ENCODE data around the gene PCDHGA1.

PCDHGA1 gene

DNA sequence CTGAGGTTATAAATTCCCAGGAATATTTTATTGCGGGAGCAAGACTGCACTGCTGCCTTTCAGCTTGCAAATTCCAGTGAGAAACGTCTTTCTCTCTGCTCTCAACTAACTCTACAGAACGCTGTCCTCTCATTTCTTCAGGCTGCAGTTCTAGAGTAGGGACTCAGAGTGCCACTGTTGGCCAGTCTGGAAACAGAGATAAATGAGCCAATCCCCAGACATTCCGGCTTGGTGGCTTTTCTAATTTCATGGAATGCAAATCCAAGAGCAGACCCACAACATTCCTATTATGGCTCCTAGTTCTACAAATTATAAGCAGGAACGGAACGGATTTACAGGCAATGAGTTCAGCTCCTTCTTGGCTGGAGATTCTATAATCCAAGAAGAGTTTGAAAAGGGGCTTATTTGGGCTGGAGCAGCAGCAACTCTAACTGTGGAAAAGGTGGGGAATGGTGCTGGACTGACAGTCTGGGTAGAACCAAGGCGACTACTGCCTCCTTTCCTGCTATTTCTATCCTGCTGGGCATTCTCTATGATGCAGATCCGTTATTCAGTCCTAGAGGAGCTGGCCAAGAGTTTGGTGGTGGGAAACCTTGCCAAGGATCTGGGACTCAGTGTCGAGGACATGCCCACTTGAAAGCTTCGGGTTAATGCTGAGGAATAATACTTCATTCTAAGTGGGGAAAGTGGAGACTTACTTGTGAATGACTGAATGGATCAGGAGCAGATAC lies 109.3 kb downstream of the PCDHGA1 start:
- no peak for DNase-seq (ENCODE audit: low read depth in 2 of 2)

DNA sequence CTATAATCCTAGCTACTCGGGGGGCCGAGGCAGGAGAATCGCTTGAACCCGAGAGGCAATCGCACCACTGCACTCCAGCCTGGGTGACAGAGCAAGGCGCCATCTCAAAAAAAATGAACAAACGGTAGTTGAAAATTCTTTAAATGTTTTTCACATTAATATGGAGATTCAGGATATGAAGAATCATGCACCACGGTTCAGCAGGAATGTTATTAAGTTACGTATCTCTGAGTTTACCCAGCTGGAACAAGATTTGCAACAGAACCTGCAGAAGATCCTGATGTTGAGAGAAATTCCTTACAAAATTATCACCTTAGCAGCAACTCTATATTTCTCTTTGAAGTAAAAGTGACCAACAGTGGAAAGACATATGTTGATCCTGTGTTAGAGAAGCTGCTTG lies 110.0 kb downstream of the PCDHGA1 start:
- no peak for DNase-seq (ENCODE audit: low read depth in 2 of 2)

DNA sequence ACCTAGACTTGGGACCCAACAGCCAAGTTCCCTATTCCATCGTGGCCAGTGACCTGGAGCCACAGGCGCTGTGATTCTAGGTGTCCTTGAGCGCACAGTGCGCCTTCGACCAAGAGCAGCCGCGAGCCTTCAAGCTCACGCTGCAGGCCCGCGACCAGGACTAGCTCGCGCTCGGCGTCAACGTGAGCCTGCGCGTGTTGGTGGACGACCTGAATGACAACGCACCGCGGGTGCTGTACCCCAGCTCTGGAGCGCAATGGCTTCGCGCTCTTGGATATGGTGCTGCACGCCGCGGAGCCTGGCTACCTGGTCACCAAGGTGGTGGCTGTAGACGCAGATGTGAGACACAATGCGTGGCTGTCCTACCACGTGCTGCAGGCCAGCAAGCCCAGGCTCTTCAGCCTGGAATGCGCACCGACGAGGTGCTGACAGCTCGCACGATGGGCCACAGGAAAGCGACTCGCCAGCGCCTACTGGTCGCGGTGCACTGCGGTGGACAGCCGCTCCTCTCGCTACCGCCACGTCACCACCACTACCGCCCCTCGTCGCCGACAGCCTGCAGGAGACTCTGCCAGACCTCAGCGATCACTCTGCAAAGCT lies 111.4 kb downstream of the PCDHGA1 start:
- no peak for DNase-seq (ENCODE audit: low read depth in 2 of 2)

DNA sequence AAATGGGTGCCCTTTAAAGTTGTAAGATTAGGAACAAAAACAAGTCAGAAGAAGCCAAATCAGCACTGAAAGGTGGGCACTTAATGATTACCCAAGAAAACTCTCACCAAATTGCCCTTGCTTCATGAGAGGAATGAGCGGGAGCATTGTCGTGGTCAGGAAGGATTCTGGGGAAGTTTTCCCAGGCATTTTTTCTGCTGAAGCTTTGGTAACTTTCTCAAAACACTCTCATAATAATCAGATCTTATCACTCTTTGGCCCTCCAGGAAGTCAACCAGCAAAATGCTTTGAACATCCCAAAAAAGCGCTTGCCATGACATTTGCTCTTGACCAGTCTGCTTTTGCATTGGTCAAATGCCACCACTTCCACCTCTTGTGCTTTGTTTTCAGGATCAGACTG lies 135.0 kb downstream of the PCDHGA1 start:
- DNase-seq (ENCODE audit: low read depth in 2 of 2): no peak

DNA sequence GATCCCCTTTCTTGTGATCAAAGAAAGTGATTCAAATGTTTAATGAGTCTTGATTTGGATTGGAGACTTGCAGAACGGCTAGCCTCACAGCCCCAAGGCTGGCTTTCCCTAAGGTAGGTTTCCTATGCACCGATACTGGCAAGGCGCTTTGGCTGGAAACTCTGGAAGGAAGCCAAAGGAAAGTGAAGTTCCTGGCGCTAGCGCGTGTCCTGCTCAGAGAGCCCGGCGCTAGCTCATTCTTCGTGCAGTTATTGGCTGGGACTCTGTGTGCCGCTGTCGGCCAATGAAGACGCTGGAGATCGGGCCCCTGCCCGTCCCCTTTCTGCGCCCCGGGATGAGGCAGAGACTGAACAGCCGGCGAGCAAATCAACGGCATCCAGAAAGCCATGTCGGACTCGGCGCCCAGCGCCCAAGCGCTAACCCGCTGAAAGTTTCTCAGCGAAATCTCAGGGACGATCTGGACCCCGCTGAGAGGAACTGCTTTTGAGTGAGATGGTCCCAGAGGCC lies 145.4 kb downstream of the PCDHGA1 start, which contains the start of gene PCDHGC3:
Gene PCDHGC3 (plus strand): TSS at position 342 of the 507 bp plus-strand sequence. CDS start 151 bp downstream, at position 493.
- no peak for DNase-seq (ENCODE audit: low read depth in 2 of 2)

DNA sequence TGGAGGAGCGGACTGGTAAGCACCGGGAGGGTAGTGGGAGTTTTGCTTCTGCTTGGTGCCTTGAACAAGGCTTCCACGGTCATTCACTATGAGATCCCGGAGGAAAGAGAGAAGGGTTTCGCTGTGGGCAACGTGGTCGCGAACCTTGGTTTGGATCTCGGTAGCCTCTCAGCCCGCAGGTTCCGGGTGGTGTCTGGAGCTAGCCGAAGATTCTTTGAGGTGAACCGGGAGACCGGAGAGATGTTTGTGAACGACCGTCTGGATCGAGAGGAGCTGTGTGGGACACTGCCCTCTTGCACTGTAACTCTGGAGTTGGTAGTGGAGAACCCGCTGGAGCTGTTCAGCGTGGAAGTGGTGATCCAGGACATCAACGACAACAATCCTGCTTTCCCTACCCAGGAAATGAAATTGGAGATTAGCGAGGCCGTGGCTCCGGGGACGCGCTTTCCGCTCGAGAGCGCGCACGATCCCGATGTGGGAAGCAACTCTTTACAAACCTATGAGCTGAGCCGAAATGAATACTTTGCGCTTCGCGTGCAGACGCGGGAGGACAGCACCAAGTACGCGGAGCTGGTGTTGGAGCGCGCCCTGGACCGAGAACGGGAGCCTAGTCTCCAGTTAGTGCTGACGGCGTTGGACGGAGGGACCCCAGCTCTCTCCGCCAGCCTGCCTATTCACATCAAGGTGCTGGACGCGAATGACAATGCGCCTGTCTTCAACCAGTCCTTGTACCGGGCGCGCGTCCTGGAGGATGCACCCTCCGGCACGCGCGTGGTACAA lies 146.0 kb downstream of the PCDHGA1 start:
- no peak for DNase-seq (ENCODE audit: low read depth in 2 of 2)

DNA sequence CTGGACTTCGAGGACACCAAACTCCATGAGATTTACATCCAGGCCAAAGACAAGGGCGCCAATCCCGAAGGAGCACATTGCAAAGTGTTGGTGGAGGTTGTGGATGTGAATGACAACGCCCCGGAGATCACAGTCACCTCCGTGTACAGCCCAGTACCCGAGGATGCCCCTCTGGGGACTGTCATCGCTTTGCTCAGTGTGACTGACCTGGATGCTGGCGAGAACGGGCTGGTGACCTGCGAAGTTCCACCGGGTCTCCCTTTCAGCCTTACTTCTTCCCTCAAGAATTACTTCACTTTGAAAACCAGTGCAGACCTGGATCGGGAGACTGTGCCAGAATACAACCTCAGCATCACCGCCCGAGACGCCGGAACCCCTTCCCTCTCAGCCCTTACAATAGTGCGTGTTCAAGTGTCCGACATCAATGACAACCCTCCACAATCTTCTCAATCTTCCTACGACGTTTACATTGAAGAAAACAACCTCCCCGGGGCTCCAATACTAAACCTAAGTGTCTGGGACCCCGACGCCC lies 146.8 kb downstream of the PCDHGA1 start:
- no peak for DNase-seq (ENCODE audit: low read depth in 2 of 2)

DNA sequence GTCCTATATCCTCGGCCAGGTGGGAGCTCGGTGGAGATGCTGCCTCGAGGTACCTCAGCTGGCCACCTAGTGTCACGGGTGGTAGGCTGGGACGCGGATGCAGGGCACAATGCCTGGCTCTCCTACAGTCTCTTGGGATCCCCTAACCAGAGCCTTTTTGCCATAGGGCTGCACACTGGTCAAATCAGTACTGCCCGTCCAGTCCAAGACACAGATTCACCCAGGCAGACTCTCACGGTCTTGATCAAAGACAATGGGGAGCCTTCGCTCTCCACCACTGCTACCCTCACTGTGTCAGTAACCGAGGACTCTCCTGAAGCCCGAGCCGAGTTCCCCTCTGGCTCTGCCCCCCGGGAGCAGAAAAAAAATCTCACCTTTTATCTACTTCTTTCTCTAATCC lies 147.5 kb downstream of the PCDHGA1 start:
- DNase-seq (ENCODE audit: low read depth in 2 of 2): no peak

DNA sequence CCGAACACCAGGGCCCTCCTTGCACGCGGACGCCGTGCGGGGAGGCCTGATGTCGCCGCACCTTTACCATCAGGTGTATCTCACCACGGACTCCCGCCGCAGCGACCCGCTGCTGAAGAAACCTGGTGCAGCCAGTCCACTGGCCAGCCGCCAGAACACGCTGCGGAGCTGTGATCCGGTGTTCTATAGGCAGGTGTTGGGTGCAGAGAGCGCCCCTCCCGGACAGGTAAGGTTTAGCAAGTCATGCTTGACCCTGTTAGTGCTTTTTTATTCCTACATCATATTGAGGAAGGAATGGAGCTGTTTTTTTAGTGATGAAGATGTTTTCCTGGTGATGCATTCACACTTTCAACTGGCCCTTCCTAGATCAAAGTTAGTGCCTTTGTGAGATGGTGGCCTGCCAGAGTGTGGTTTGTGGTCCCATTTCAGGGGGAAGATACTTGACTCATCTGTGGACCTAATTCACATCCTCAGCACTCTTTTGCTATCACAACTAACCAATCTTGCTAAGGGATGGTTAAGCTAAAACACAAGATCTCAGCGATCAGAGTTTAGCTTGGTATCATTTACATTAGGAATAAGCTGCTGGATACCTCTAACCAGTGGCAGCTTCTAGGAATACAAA lies 148.1 kb downstream of the PCDHGA1 start:
- no peak for DNase-seq (ENCODE audit: low read depth in 2 of 2)

DNA sequence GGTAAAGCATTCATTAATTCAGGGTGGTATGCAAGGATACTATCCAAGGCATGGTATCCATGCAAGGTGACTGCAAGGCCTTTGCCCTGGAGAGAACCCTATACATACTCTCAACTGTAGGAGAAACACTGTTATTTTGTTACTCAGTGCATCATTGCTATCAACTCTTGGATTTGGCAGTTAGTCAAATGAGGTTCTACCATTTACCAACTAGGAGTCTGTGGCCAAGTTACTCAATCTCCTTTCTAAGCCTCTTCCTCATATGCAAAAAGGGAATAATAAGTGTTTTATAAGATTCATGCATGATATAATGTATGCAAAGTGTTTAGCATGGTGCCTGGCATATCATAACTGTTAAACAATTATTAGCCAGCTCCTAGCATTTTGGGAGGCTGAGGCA lies 149.5 kb downstream of the PCDHGA1 start:
- no peak for DNase-seq (ENCODE audit: low read depth in 2 of 2)

DNA sequence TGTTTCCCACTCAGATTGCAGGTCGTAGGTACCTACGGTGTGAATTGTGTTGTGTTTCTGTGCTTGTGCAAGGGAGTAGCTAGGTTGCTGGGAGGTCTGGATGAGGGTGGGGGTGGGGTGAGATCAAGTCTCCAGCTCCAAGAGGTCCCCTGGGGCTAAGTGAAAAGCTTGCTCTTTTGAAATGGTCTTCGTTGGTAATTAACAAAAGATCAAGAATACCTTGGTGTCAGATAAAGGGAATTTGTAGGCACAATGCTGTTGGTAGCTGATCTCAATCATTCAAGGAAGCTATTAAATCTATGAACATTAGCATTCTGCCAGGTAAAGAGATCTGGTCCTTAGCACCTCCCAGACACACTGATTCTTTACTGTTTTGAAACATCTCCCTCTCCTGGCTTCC lies 153.6 kb downstream of the PCDHGA1 start:
- DNase-seq (ENCODE audit: low read depth in 2 of 2): no peak

DNA sequence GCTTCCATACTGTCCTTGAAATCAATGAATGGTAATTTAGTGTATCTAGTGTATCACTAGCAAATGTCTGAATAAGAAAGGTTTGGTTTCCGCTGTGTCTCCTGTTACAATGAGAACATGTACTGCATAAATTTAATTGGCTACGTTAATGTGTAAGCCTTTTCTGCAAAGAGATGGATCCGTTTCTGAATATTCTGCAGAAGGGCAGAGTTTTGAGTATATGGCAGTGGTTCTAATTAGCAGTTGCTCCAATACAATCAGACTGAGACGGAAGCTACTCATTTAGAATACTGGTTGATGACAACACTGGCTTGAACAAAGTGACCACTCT lies 154.0 kb downstream of the PCDHGA1 start:
- DNase-seq (ENCODE audit: low read depth in 2 of 2): no peak

DNA sequence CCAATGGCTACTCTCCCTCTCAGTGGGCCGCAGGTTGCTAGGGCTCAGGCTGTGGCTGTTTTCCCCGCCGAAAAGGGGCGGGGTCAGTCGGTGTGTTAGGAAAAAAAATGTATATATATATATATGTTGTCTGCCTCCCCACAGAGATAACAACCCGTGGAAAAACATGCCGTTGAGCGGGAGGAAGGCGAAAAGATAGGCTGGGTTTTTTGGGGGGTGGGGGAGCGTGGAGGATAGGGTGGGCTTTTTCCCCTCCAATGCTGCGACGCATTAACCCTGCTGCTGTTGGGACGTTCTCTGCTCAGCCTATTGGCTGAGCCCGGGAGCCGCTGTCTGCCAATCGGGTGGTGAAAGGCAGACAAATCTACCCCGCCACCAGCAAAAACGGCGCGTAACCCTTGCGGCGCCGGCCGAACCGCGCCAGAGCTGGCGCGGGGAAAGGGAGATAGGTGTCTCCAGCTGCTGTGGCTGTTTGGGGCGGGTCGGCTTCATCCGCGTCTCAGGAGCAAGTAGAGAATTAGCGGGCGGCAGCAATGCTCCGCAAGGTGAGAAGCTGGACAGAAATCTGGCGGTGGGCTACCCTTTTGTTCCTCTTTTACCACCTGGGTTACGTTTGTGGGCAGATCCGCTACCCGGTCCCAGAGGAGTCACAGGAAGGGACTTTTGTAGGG lies 154.5 kb downstream of the PCDHGA1 start, which contains the start of gene PCDHGC4:
Gene PCDHGC4 (plus strand): TSS at position 390 of the 671 bp plus-strand sequence. CDS start 144 bp downstream, at position 534.
- DNase-seq (ENCODE audit: low read depth in 2 of 2): no peak

DNA sequence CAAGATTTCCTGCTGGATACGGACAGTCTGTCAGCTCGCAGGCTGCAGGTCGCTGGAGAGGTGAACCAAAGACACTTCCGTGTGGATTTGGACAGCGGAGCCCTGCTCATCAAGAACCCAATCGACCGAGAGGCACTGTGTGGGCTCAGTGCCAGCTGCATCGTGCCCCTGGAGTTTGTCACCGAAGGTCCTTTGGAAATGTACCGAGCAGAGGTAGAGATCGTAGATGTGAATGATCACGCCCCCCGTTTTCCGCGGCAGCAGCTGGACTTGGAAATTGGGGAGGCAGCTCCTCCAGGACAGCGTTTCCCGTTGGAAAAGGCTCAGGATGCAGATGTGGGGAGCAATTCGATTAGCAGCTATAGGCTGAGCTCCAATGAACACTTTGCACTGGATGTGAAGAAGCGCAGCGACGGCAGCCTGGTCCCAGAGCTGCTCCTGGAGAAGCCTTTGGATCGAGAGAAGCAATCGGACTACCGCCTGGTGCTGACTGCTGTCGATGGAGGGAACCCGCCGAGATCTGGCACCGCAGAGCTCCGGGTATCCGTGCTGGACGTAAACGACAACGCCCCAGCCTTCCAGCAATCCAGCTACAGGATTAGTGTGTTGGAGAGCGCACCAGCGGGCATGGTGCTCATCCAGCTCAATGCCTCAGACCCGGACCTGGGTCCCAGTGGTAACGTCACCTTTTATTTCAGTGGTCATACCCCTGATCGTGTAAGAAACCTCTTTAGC lies 155.2 kb downstream of the PCDHGA1 start:
- DNase-seq (ENCODE audit: low read depth in 2 of 2): no peak

DNA sequence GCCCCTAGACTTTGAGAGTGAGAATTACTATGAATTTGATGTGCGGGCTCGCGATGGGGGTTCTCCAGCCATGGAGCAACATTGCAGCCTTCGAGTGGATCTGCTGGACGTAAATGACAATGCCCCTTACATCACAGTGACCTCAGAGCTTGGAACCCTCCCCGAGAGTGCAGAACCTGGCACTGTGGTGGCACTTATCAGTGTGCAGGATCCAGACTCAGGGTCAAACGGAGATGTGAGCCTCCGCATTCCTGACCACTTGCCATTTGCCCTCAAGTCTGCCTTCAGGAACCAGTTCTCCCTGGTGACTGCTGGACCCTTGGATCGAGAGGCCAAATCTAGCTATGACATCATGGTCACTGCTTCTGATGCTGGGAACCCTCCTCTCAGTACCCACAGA lies 155.8 kb downstream of the PCDHGA1 start:
- no peak for DNase-seq (ENCODE audit: low read depth in 2 of 2)

DNA sequence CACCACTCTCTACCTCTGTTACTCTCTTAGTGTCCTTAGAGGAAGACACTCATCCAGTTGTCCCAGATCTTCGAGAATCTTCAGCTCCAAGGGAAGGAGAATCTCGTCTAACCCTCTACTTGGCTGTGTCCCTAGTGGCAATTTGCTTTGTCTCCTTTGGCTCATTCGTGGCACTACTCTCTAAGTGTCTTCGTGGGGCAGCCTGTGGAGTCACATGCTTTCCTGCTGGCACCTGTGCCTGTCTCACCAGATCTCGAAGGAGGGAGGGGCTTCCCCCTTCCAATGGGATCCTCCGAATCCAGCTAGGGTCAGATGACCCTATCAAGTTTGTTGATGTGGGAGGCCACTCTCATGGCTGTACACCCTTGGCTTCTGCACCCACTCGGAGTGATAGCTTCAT lies 156.8 kb downstream of the PCDHGA1 start:
- no peak for DNase-seq (ENCODE audit: low read depth in 2 of 2)

DNA sequence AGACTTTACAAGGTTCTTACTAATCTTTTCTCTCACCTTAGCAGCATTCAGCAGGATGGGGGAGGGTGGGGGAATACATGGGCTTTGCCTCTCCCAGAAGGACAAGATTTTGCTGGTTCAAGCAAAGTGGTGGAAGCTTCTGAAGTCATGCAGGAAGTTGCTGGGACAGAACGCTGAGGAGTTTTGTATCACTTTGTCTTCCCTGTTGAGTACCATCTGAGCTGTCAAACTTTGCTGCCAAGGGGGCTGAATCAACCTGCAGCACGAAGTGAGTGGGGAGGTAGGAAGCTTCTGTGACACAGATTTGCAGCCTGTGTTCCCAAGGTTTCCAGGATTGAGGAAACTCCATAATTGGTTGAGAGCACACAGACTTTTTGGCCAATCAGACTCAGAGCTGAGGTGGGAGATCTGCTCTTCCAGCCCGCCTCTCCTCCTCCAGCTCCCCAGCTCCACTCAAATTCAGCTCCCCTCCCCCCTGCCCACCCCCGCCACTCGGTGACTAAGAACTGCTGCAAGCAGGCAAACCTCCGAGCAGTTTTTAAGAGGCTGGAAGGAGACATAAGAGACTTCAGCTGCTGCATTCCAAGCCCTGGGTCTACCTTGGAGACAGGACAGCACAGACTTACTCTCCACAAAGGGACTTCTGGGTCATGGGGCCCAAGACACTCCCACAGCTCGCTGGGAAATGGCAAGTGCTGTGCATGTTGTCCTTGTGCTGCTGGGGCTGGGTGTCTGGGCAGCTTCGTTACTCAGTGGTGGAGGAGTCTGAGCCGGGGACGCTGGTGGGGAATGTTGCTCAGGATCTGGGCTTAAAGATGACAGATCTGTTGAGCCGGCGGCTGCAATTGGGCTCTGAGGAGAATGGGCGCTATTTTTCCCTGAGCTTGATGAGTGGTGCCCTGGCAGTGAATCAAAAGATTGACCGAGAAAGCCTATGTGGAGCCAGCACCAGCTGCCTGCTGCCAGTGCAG lies 158.6 kb downstream of the PCDHGA1 start, which contains the start of gene PCDHGC5:
Gene PCDHGC5 (plus strand): TSS at position 491 of the 971 bp plus-strand sequence. CDS start 160 bp downstream, at position 651.
- DNase-seq (ENCODE audit: low read depth in 2 of 2): no peak

DNA sequence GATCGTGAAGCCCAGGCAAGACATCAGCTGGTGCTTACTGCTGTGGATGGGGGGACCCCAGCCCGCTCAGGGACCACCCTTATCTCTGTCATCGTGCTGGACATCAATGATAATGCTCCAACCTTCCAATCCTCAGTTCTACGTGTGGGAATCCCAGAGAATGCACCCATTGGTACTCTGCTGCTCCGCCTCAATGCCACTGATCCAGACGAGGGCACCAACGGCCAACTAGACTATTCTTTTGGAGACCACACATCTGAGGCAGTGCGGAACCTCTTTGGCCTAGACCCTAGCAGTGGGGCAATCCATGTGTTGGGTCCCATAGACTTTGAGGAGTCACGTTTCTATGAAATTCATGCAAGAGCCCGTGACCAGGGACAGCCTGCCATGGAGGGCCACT lies 159.5 kb downstream of the PCDHGA1 start:
- no peak for DNase-seq (ENCODE audit: low read depth in 2 of 2)

DNA sequence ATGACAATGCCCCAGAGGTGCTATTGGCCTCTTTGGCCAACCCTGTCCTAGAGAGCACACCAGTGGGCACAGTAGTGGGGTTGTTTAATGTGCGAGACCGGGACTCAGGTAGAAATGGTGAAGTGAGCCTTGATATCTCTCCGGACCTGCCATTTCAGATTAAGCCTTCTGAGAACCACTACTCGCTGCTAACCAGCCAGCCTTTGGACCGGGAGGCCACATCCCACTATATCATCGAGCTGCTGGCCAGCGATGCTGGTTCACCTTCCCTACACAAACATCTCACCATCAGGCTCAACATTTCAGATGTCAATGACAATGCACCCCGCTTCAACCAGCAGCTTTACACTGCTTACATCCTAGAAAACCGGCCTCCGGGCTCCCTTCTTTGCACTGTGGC lies 160.0 kb downstream of the PCDHGA1 start:
- DNase-seq (ENCODE audit: low read depth in 2 of 2): no peak

All from stimulated activated CD8-positive, alpha-beta memory T cell treated with anti-CD3 and anti-CD28 coated beads, Interleukin-7, amount 100 ng/mL, for 1 hour (primary cell).